ENCODE measurements around the gene HTR1A. TPM values are rescaled to one million over a fixed set of nuclear protein-coding genes. Genes with fewer than 3 reads are reported as not detected.
A peak's percentile ranks its signal among the peaks of the same experiment; 100 is the strongest.

Gene HTR1A
- total and polyA plus RNA-seq, 2 of the 4 experiments (the other 2 are of a cell fraction), result not detected

DNA sequence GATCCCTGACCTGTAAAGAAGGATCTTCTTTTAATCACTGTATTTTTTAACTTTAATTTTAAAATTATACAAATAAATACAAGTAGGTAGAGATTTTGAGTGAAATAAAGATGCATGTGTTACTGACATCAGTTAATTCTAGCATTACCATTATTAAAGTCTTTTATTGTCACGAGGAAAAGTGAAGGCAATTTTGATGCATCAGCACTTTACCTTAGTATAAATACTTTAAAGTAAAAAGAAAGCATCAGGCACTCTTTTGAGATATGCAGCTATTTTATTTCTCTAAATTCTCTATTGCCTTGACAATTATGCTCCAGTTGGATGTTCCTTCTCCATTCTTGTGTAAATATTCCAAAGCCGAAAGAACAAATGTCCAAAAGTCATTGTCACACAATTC lies 4.6 kb downstream of the HTR1A start:
- Histone ChIP-seq H3K4me3 (ENCODE audit: insufficient read depth, low read depth, low read length) (no peak overlapping the region), H3K4me1 (ENCODE audit: control insufficient read depth, insufficient read depth, low read length) (no peaks in the 10 kb centered on the region), H2AFZ (replicated peaks; ENCODE audit: low read length, poor library complexity) (no peak overlapping the region), H3K14ac (replicated peaks; ENCODE audit: low read depth, low read length) (no peak overlapping the region), H3K36me3 (ENCODE audit: control insufficient read depth, insufficient read depth, low read length) (no peaks in the 10 kb centered on the region), H2BK20ac (ENCODE audit: low read depth, low read length) (no peak overlapping the region), H4K8ac (ENCODE audit: low read depth in 2 of 2, low read length in 2 of 2) (no peak overlapping the region), H2BK120ac (ENCODE audit: low read depth, low read length) (no peak overlapping the region), H3K27ac (ENCODE audit: insufficient read depth, low read length) (no peak overlapping the region), H3K56ac (ENCODE audit: extremely low read depth, insufficient read depth, low read length) (no peak overlapping the region), H3K4ac (ENCODE audit: low read depth, low read length) (no peak overlapping the region), H4K20me1 (ENCODE audit: insufficient read depth, low read length) (no peaks in the 10 kb centered on the region), H2BK15ac (ENCODE audit: low read depth, low read length) (no peak overlapping the region), H3K9me3 (ENCODE audit: control insufficient read depth, insufficient read depth, low read length) (peaks cover 17% of the 10 kb centered on the region), H2AK9ac (replicated peaks; ENCODE audit: low read depth, low read length, poor library complexity) (no peak overlapping the region), H3K27me3 (ENCODE audit: control insufficient read depth, insufficient read depth, low read length) (no peaks in the 10 kb centered on the region), H2AK5ac (ENCODE audit: low read depth, low read length) (no peak overlapping the region), H3K79me1 (ENCODE audit: low read depth in 1 of 2, low read length in 2 of 2) (no peaks in the 10 kb centered on the region), H3K9ac (ENCODE audit: low read depth, low read length) (no peak overlapping the region), H3K4me2 (ENCODE audit: low read depth, low read length) (no peak overlapping the region), H3K23ac (ENCODE audit: low read depth, low read length) (no peak overlapping the region), H2BK5ac (ENCODE audit: low read depth, low read length, poor library complexity, severe bottlenecking) (no peak overlapping the region), H4K91ac (ENCODE audit: insufficient read depth, low read depth, low read length) (no peak overlapping the region), H3K9me1 (ENCODE audit: insufficient read depth, low read length) (no peaks in the 10 kb centered on the region), H3K18ac (ENCODE audit: low read depth, low read length) (no peak overlapping the region), H4K5ac (ENCODE audit: low read depth, low read length) (no peak overlapping the region)
- no peak for TF ChIP-seq RFX5 (IDR thresholded peaks at IDR 0.05; ENCODE audit: low read depth, low read length)
- no peak for TF ChIP-seq SMC3 (IDR thresholded peaks at IDR 0.05; ENCODE audit: low read depth, low read length)
- TF ChIP-seq, protein P1, sequence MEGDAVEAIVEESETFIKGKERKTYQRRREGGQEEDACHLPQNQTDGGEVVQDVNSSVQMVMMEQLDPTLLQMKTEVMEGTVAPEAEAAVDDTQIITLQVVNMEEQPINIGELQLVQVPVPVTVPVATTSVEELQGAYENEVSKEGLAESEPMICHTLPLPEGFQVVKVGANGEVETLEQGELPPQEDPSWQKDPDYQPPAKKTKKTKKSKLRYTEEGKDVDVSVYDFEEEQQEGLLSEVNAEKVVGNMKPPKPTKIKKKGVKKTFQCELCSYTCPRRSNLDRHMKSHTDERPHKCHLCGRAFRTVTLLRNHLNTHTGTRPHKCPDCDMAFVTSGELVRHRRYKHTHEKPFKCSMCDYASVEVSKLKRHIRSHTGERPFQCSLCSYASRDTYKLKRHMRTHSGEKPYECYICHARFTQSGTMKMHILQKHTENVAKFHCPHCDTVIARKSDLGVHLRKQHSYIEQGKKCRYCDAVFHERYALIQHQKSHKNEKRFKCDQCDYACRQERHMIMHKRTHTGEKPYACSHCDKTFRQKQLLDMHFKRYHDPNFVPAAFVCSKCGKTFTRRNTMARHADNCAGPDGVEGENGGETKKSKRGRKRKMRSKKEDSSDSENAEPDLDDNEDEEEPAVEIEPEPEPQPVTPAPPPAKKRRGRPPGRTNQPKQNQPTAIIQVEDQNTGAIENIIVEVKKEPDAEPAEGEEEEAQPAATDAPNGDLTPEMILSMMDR (conservative IDR thresholded peaks at IDR 0.05; ENCODE audit: low read depth, low read length), result no peak
- no peak for TF ChIP-seq POLR2A (IDR thresholded peaks at IDR 0.05; ENCODE audit: low read depth, low read length)
- no peak for TF ChIP-seq CHD1 (IDR thresholded peaks at IDR 0.05; ENCODE audit: low read depth, low read length)
- peak; percentile 89 for TF ChIP-seq MAFK (IDR thresholded peaks at IDR 0.05; ENCODE audit: low read depth, low read length)
- no peak for TF ChIP-seq FOS (IDR thresholded peaks at IDR 0.05; ENCODE audit: low read depth, low read length)
- no peak for TF ChIP-seq CEBPB (IDR thresholded peaks at IDR 0.05; ENCODE audit: low read depth, low read length)
- DNase-seq, result no peak
- dilution Hi-C loops (cut with HindIII; ENCODE audit: low sequenced_read_pairs, unreplicated experiment) (no loop called here), intact Hi-C loops (cut with micrococcal nuclease) (no loop called here), in situ Hi-C loops (cut with MboI; ENCODE audit: low sequenced_read_pairs) (no loop called here)
- CTCF ChIA-PET, result no interaction called here
- WGBS, 2 experiments (ENCODE audit: extremely low coverage in 2 of 2, insufficient read length in 1 of 2), result no CpG with 5 or more reads among the region's 2 CpGs
- no peak for ATAC-seq (ENCODE audit: low read depth)
- BruUV-seq (replicated peaks), result no TSS peak
- POLR2A ChIA-PET (ENCODE audit: unreplicated experiment), result no interaction called here

All from IMR-90 (cell line).